MM.1S (cell line): Measurements from ENCODE around the gene TBRG1.

Experiments
- DNase-seq: peaks from one replicate; pipeline ENCODE4 v3.0.0-alpha.2; 2015
- H2AFZ ChIP-seq: fragments of 300-600 bp; sonication (generic); 2 replicates; pipeline ENCODE4 v1.6.0; 2016; ENCODE audit warnings: antibody characterized with exemption, low read length
- H3F3A ChIP-seq: fragments of 300-600 bp; sonication (generic); 2 replicates; pipeline ENCODE4 v1.6.1; 2016; ENCODE audit warnings: mild to moderate bottlenecking, antibody characterized with exemption, low read length, moderate library complexity, mixed read lengths; ENCODE audit not compliant: insufficient read depth
- H3K27ac ChIP-seq: fragments of 300-600 bp; sonication (generic); 2 replicates; pipeline ENCODE4 v1.5.1; 2016; ENCODE audit warnings: mild to moderate bottlenecking, low read length
- H3K27me3 ChIP-seq: fragments of 300-600 bp; sonication (generic); replicated peaks from 2 replicates; pipeline ENCODE4 v1.6.0; 2016; ENCODE audit warnings: low read length; ENCODE audit not compliant: insufficient read depth
- H3K36me3 ChIP-seq: fragments of 300-600 bp; sonication (generic); replicated peaks from 2 replicates; pipeline ENCODE4 v1.6.1; 2016; ENCODE audit warnings: mild to moderate bottlenecking, low read length, mixed read lengths; ENCODE audit not compliant: insufficient read depth
- H3K4me1 ChIP-seq: fragments of 300-600 bp; sonication (generic); 2 replicates; pipeline ENCODE4 v1.6.1; 2016; ENCODE audit warnings: low read length, mixed read lengths
- H3K4me2 ChIP-seq: fragments of 300-600 bp; sonication (generic); 2 replicates; pipeline ENCODE4 v1.6.0; 2016; ENCODE audit warnings: low read depth, low read length
- H3K4me3 ChIP-seq: fragments of 300-600 bp; sonication (generic); 2 replicates; pipeline ENCODE4 v1.5.1; 2016; ENCODE audit warnings: low read length, mixed read lengths
- H3K79me2 ChIP-seq: fragments of 300-600 bp; sonication (generic); 2 replicates; pipeline ENCODE4 v1.6.1; 2016; ENCODE audit warnings: mixed run types, low read length, mixed read lengths
- H3K9ac ChIP-seq: fragments of 300-600 bp; sonication (generic); 2 replicates; pipeline ENCODE4 v1.6.1; 2016; ENCODE audit warnings: low read length, mixed read lengths
- H3K9me2 ChIP-seq: fragments of 300-600 bp; sonication (generic); replicated peaks from 2 replicates; pipeline ENCODE4 v1.6.1; 2016; ENCODE audit warnings: mild to moderate bottlenecking, low read length, mixed read lengths; ENCODE audit not compliant: insufficient read depth
- H3K9me3 ChIP-seq: fragments of 300-600 bp; sonication (generic); replicated peaks from 2 replicates; pipeline ENCODE4 v1.6.1; 2016; ENCODE audit warnings: mild to moderate bottlenecking, low read length, mixed read lengths; ENCODE audit not compliant: insufficient read depth
- H4K20me1 ChIP-seq: fragments of 300-600 bp; sonication (generic); 2 replicates; pipeline ENCODE4 v1.6.1; 2016; ENCODE audit warnings: mild to moderate bottlenecking, low read length, moderate library complexity, mixed read lengths; ENCODE audit not compliant: insufficient read depth
- CTCF ChIP-seq: fragments of 300-600 bp; sonication (generic); IDR thresholded peaks from 2 replicates; pipeline ENCODE4 v1.5.1; 2016; ENCODE audit warnings: antibody characterized with exemption, low read length, mixed read lengths
- EZH2 ChIP-seq: fragments of 300-600 bp; sonication (generic); optimal IDR thresholded peaks from 2 replicates; pipeline ENCODE3; 2017; ENCODE audit warnings: low read depth, mild to moderate bottlenecking, antibody characterized with exemption, low read length, mixed read lengths
- EZH2phosphoT487 ChIP-seq: fragments of 300-600 bp; sonication (generic); IDR thresholded peaks from 2 replicates; pipeline ENCODE4 v1.6.1; 2018; ENCODE audit warnings: antibody characterized with exemption, low read length

TBRG1 gene

GRCh38 chr11:124586238-124586860, 36.3 kb upstream of the TBRG1 start:
- no peak overlapping the region for H3K27ac ChIP-seq
- no peaks in the 10 kb centered on the region for H3K9me3 ChIP-seq
- no peaks in the 10 kb centered on the region for H3K27me3 ChIP-seq
- H3K9me2 ChIP-seq: no peaks in the 10 kb centered on the region
- no peaks in the 10 kb centered on the region for H4K20me1 ChIP-seq
- H3K36me3 ChIP-seq: no peaks in the 10 kb centered on the region
- no peak overlapping the region for H3K4me2 ChIP-seq
- no peak overlapping the region for H3K9ac ChIP-seq
- TF ChIP-seq EZH2phosphoT487 (no peak), EZH2 (no peak), CTCF (peak; percentile 64)
- no peak overlapping the region for H3K4me3 ChIP-seq
- H3K4me1 ChIP-seq: 0 out of 2 replicates have a peak, but pooled peaks cover 4% of the 10 kb centered on the region
- no peak overlapping the region for H2AFZ ChIP-seq
- peak; percentile 53 for DNase-seq
- H3K79me2 ChIP-seq: no peaks in the 10 kb centered on the region
- H3F3A ChIP-seq: no peaks in the 10 kb centered on the region

- TF ChIP-seq EZH2 (no peak), CTCF (no peak), EZH2phosphoT487 (no peak)
- no peaks in the 10 kb centered on the region for H3K36me3 ChIP-seq
- H3K4me3 ChIP-seq: no peak overlapping the region
- no peak for DNase-seq
- no peak overlapping the region for H3K27ac ChIP-seq
- H3K4me1 ChIP-seq: 0 out of 2 replicates have a peak, but pooled peaks cover 4% of the 10 kb centered on the region
- H4K20me1 ChIP-seq: no peaks in the 10 kb centered on the region
- no peak overlapping the region for H2AFZ ChIP-seq
- no peaks in the 10 kb centered on the region for H3K79me2 ChIP-seq
- H3F3A ChIP-seq: no peaks in the 10 kb centered on the region
- no peak overlapping the region for H3K4me2 ChIP-seq
- no peaks in the 10 kb centered on the region for H3K9me2 ChIP-seq
- H3K9me3 ChIP-seq: no peaks in the 10 kb centered on the region
- no peak overlapping the region for H3K9ac ChIP-seq
- H3K27me3 ChIP-seq: no peaks in the 10 kb centered on the region
These were observed 31.2 kb upstream of the TBRG1 start for GRCh38 chr11:124591430-124591829.

- Histone ChIP-seq H3K79me2 (no peaks in the 10 kb centered on the region), H3K4me2 (no peak overlapping the region), H3F3A (no peaks in the 10 kb centered on the region), H3K27ac (no peak overlapping the region), H3K9me3 (no peaks in the 10 kb centered on the region), H3K9ac (no peak overlapping the region), H3K36me3 (no peaks in the 10 kb centered on the region), H4K20me1 (no peaks in the 10 kb centered on the region), H3K4me1 (0 out of 2 replicates have a peak, but pooled peaks cover 4% of the 10 kb centered on the region), H3K9me2 (no peaks in the 10 kb centered on the region), H2AFZ (no peak overlapping the region), H3K4me3 (no peak overlapping the region), H3K27me3 (no peaks in the 10 kb centered on the region)
- no peak for TF ChIP-seq CTCF
- no peak for TF ChIP-seq EZH2
- no peak for TF ChIP-seq EZH2phosphoT487
- no peak for DNase-seq
These were observed 30.0 kb upstream of the TBRG1 start for GRCh38 chr11:124592627-124593026.
